GM21528 (cell line): ENCODE measurements around the gene WDFY3.
"Not testable (repeated sequence)": the region's sequence is repeated elsewhere in the genome, so short reads cannot be mapped to it uniquely, and the experiment has no call there.

Source experiments
- ATAC-seq: cut with Tn5 transposase; IDR thresholded peaks from one replicate; pipeline ENCODE4 v1.9.1; 2021; ENCODE audit warnings: mild to moderate bottlenecking, moderate library complexity; ENCODE audit not compliant: unreplicated experiment, low FRiP score

WDFY3 gene

DNA sequence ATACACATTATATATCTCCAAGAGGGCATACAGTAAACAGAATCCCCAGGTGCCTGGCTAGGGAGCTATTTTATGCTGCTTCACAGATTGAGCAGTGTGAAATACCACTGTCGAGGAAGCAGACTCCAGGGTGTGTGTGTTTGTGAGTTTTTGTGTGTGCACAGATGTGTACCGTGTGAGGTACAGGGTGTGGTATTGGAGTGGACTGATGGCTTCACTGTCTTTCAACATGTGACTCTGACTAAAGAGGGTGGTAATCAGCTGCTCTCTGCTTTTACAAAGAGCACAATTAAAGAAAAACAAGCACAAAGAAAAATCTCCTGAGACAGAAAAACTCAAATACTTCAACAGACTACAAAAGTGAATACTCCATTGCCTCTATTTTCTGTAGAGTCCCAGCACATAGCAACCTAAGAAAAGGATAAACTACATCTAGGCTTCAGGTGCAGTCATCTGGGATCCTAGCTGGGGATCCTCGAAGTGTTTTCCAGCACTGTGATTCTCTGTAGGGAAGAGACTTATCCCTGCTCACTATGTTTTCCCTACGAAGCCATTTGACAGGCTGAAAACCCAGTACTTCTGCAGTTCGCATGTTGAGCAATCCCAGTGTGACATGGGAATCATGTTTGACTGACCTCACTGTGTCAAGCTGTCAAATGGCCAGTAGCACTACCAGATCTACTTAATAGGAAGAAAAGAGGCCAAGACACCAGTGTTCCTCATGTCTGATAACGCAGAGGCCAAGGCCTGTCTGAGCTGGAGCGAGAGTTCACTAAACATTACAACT is 283.2 kb downstream of the WDFY3 start:
- ATAC-seq = no peak

GRCh38 chr4:84682661-84683060 is 283.8 kb downstream of the WDFY3 start:
- not testable (repeated sequence) for ATAC-seq

DNA sequence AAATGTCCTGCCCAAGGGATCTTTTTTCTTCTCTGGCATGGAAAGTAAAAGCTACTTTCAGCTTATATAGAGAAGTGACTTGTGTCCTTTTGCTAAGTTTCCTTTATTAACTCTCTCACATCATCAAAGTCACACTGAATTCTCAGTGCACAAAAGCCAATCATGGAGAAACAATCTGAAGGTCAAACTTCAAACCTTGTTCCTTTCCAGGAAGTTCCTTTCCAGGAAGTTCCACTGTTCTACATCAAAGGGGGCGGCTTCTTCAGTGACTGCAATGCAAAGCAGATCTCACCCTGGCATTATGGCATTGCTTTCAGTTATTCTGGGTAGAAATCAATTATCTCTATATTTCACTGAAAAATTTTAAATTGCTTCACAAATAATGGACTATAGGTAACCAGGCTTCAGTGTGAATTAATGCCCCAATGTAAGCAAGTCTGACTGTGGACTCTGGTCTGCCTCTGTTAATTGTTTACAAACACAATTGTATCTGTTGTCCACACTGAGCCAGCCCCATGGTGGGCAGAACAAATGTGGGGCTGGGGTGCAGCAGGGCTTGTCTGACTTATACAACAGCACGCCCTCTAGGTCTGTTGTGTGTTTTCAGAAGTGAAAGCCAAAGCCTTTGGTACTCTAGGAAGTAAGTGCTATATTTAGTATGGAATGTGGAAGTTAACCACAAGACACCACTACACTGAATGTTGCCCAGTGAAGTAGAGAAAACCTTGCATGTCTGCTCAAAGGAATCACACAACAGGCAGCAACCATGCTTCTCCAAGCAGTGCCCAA is 284.8 kb downstream of the WDFY3 start:
- ATAC-seq = no peak

GRCh38 chr4:84680956-84681355 is 285.5 kb downstream of the WDFY3 start:
- ATAC-seq = no peak

- ATAC-seq = no peak
Measured at GRCh38 chr4:84678976-84679744, 287.3 kb downstream of the WDFY3 start.

- ATAC-seq = no peak
Measured at GRCh38 chr4:84677995-84678394, 288.5 kb downstream of the WDFY3 start.

- no peak for ATAC-seq
Measured at GRCh38 chr4:84677093-84677492, 289.4 kb downstream of the WDFY3 start.

DNA sequence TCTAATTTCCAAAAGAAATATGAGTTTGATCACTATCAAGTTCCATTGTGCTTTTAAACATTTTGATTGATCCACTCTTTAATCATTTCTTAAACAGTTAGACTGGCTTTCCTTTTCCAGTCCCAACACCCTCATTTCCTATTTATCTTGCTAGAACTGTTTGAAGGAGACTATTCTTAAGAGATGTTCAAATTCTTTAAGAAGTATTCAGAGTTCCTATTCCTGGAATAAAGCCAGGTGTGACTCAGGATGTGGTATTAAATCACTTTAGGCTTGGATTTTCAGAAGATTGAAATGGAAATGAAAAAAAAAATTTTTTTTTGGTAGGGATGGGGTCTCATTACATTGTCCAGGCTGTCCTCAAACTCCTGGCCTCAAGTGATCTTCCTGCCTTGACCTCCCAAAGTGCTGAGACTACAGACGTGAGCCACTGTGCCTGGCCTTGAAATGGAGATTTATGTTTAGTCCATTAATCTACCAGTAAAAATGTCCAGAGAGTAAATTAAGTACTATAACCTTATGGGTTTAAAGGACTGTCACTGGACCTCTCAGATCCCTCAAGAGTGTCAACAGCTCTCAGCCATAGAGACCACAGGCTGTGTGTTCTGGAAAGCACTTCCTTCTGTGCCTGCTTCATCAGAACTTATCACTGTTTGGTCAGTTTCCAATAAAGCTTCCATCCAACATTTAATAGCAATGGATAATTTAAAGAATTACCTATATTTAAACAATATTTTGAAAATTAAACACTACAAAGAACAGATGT is 292.8 kb downstream of the WDFY3 start:
- ATAC-seq = no peak

DNA sequence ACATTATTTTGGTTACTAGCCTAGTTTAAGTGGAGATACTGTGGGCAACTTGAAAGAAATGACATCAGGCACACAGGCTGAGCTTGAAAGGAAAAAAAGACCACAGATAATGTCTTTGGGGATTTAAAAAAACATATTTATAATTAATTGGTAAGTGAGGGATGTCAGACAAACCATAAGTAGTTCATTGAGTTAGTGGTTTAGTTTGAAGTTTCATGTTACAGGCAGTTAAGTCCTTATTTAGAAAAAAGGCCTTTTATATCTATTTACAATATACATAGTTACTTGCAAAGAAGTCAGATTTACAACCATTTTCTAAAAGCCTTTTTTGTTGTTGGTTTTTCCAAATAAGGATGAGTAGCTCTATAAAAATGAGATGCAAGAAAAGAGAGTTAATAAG is 294.3 kb downstream of the WDFY3 start:
- no peak for ATAC-seq

- ATAC-seq = no peak
Measured at GRCh38 chr4:84669201-84669600, 297.3 kb downstream of the WDFY3 start.

DNA sequence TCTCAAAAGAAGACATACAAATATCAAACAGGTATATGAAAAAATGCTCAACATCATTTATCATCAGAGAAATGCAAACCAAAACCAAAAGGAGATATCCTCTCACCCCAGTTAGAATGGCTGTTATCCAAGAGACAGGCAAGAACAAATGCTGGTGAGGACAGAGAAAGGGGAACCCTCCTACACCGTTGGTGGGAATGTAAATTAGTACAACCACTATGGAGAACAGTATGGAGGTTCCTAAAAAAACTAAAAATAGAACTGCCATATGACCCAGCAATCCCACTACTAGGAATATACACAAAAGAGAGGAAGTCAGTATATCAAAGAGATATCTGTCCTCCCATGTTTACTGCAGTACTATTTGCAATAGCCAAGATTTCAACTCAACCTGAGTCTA is 300.1 kb downstream of the WDFY3 start:
- ATAC-seq = no peak

DNA sequence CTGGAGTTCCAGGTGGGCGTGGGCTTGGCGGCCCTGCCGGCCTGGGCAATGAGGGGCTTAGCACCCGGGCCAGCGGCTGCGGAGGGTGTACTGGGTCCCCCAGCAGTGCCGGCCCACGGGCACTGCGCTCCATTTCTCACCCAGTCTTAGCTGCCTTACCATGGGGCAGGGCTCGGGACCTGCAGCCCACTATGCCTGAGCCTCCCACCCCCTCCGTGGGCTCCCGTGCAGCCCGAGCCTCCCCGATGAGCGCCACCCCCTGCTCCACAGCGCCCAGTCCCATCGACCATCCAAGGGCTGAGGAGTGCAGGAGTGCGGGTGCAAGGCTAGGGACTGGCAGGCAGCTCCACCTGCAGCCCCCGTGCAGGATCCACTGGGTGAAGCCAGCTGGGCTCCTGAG is 301.7 kb downstream of the WDFY3 start:
- ATAC-seq = not testable (repeated sequence)

DNA sequence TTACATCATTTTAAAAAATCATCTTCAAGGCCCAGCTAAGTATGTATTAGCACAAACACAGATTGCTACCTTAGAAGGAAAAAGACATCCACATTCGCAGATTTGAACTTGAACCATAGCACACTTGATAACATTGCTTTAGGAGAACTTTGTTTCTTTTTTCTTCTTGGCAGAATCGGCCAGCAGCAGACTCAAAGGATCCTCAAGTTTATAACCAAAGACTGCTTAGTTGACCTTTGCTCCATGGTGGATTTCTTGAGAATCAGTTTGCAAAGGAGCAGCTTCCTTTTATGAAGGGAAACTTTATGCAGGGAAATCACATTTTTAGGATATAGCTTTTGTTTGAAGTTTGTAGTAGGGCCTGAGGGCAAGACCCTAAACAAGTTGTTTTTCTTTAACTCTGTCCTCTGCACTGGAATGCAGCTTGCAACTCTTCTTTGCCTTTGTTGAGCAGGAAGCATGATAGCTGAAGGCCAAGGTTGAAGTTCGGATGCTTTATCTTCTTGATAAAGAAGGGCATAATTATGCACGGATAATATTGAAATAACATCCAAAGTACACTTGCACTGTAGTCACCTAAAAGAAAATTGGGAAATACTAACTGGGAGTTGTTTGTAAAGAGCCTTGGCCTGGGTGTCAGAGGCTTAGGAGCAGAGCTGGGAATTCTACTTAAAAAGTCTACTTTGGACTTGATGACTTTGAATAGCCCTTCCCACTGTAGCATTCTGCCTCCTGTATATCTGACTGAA is 305.1 kb downstream of the WDFY3 start:
- ATAC-seq = no peak

DNA sequence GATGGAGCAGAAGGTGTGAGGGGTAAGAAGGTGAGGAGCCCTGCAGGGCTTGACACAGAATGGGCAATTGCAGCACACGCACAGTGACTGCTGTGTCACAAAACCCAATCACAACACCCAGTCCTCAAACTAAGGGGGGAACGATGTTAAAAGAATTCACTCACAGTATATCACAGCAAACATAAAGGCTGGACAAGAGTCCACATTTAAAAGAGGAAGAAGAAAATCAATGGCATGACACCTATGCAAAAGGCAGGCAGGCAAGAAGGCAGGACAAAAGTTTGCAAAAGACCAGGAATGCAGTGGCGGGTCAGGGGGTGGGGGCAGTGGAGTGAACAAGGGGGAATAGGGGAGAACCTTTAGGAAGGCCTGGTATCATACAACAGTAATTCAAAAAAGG is 305.9 kb downstream of the WDFY3 start:
- ATAC-seq = no peak

DNA sequence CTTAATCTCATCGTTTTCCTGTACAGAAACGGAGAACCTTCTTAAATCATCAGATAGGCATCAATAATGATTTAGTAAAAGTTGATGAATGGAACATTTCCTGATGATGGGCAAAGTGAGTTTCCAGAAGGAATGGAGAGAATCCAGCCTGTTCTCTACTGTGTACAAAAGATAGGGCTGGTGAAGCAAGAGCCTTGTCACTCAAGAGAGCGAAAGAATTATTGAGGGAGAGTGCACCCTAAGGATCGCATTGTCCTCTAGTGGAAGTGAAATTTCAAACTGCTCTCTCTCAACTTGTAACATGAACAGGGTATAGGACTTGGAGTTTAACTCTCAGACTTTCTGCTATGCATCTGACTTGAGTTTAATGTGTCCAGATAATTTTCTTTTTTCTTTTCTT is 314.0 kb downstream of the WDFY3 start:
- ATAC-seq = no peak

GRCh38 chr4:84651499-84651898 is 315.0 kb downstream of the WDFY3 start:
- ATAC-seq = no peak

GRCh38 chr4:84648863-84649647 is 317.4 kb downstream of the WDFY3 start:
- no peak for ATAC-seq

- ATAC-seq = no peak
Measured at GRCh38 chr4:84648178-84648577, 318.3 kb downstream of the WDFY3 start.

DNA sequence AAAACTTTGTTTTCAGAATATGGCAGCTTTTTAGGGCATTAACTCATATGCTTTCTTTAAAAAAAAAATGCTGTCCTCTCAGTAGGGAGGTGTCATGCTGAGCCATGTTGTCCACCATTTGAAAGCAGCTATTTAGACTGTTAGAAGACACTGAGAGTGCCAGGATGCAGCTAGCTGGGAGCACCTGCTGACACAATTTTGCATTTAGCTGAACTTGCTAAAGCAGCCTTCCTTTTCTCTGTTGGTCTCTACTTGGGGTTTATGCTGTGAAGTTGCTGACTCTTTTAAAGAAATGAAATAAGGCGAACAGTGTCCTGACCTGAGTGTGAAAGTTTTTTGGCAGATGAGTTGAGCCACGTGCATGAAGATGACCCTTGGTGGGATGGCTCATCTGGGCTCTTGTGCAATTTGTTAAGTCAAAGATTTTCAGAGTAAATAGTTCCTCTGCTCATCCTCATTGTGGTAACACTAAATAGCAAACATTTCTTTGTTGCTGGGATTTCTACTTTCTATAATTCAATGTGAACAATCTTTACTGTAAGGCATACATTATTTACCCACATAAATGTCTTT is 319.1 kb downstream of the WDFY3 start:
- ATAC-seq = no peak
